Cerebellar cortex (tissue), 1 donor: Measurements from ENCODE around the gene LDLRAP1.

ENCODE experiments used
- DNase-seq: peaks from one replicate; pipeline ENCODE4 v3.0.0-alpha.2; 2015; ENCODE audit warnings: low spot score

The LDLRAP1 gene

GRCh38 chr1:25524568-25525360, 18.6 kb upstream of the LDLRAP1 start:
- DNase-seq: no peak

- no peak for DNase-seq
Observed at GRCh38 chr1:25525361-25525688, 18.1 kb upstream of the LDLRAP1 start.

DNA sequence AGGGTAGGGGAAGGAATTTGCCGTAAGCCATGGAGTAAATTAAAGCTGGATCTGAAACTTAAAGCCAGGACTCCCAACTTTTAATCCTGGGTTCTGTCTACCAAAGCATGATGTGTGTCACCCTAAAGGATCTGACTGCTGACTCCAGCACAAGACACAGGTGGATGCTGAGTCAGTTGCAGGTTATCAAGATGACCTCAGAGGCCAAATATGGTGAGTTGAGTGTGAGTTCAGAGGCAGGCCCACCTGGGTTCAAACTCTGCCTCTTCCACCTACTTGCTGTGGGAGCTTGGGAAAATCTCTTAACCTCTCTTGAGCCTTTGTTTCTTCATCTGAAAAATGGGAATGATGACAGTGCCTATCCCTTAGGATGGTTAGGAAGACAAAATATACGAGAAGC, 16.7 kb upstream of the LDLRAP1 start:
- no peak for DNase-seq

DNA sequence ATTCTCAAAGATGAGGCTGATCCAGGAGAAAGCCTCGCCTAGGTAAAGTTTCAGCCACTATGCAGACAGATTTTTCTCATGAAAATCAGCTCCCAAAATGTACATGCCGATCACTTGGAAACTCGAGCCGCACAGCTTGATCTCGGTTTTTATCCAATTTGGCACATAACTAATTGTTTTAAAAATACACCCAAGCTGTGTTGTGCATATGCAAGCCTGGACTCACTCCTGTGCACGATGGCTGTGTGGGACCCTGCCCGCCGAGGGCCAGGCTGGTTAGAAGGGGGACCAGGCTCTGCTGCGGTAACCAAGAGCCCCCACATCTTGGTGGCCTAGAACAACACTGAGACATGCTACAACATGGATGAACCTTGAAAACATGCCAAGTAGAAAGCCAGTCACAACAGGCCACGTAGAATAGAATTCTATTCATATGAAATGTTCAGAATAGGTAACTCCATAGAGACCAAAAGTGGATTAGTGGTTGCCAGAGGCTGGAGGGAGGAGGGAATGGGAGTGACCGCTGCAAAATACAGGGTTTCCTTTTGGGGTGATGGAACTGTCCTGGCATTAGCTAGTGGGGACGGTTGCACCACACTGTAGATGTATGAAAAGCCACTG, 16.1 kb upstream of the LDLRAP1 start:
- peak; percentile 85 for DNase-seq

DNA sequence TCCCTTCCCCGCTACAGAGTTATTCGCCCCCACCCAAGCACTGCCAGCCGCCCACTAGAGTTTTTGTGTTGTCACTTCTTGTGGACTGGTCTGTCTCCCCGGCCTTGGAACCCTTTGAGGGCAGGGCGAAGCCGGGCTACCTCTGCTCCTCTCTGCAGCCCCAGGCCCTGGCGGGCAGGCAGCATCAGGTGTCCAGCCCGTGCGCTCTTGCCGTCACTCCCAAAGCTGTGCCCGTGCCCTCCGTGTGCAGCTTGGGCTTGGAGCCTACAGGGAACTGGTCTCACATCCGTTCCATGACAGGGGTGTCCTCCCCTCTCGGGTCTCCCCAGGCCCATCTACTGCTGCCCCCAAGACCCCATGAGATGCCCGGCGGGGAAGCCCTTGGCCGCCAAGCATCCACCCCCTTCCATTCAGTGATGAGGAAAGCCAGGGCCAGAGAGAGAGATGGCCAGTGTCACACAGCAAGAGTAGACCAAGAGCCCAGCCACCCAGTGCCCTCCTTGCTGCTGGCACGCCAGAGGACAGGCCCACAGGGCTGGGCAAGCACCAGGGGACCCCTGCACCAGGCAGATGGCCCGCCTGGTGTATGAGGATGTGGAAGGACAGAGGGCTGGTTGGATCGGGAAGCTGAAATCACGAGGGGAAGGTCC, 15.3 kb upstream of the LDLRAP1 start:
- no peak for DNase-seq

GRCh38 chr1:25528881-25529517, 14.4 kb upstream of the LDLRAP1 start:
- no peak for DNase-seq

DNA sequence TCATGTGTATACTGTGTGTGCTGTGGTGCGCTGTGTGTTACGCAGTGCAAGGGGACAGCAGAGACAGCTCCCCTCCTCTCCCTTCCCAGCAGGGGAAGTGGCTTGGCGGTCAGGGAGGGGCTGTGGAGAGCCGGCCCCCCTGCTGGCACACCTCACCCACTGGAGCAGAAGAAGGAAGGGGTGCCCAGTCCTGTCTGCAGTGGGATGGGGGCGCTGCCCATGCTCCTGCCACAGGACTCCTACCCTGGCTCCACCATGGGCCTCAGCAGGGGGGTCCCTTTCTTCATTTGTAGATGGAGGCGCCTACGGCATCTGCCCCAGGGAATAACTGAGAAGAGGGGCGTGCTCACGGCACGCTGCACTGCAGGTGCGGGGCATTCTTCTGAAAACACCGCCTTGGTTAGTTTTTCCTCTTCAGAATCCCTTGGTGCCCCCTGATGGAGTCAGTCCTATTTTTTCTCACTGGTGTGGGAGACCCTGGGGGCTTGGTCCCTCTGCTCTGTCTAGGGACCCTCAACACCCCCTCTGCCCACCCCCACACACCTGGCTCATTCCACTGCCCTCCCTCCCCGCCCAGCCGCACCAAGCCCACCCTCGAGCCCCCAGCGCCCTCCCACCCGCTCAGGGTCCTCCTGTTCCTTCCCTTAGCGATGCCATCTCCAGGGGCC, 13.8 kb upstream of the LDLRAP1 start:
- DNase-seq: no peak

DNA sequence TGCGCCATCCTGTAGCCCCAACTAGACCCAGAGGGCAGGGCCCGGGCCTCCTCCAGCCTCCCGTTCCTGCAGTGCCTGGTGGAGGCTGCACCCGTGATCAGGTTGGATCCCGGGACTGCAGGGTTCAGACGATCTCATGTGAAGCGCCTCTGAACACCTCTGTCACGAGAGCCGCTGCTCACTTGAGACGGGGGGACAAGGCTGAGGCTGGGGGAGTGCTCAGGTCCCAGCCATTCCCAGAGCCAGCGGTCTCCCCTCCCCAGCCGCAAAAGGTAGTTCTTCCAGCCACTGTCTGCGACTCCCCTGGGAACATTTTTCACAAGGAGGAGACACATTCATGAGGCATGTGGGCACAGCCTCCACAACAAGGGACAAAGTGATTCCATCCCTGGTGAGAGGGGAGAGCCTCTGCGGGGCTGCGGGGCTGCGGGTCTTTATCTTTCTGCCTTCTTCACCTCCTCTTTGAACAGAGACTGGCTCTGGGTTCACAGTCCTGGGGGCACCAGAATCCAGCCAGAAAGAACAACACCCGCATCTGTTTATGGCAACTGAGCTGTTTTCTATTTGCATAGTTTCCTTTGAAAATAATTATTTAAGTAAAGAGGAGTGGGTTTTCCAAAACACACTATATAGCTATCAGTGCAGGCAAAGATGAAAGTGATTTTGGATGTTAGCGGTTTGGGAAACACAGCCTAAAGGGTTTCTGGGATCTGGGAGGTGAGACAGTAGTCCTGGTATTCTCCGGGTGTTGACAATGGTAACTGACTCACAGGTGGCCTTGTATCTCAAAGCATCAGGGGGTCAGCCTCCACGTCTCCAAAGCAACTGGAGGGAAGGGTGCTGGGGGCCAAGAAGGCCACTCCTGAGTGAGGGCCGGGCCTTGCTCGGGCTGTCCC, 13.0 kb upstream of the LDLRAP1 start:
- no peak for DNase-seq

DNA sequence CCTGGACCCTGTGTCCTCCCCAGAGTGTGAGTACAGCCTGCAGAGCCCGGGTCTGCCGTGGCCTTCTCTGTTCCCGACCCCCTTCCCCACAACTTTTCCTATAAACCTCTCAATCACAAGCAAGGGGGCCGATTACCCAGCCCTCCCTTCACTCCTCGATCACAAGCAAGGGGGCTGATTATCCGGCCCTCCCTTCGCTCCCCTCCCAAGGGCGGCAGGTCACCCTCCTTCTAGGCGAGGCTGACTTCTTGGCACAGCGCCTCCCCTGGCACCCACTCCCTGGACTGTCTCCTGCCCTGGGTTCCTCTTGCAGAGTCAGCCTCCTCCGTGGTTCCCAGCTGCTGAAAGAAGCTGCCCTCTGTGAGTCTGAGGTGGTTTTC, 12.3 kb upstream of the LDLRAP1 start:
- no peak for DNase-seq

DNA sequence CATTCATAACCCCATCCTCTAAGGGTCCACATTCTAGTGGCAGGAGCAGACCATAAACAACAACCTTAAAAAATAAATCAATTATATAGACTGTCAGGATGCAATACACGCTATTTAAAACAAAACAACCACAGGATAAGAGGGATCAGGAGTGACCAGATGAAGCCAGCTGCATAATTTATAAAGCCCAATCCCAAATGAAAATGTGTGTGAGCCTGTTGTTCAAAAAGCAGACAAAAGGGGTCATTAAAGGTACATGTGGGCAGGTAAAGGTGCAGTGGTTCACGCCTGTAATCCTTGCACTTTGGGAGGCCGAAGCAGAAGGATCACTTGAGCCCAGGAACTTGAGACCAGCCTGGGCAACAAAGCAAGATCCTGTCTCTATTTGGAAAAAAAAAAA, 10.4 kb upstream of the LDLRAP1 start:
- no peak for DNase-seq

- no peak for DNase-seq
Observed at GRCh38 chr1:25533775-25534409, 9.5 kb upstream of the LDLRAP1 start.

- peak; percentile 72 for DNase-seq
Observed at GRCh38 chr1:25534410-25534788, 9.0 kb upstream of the LDLRAP1 start.

DNA sequence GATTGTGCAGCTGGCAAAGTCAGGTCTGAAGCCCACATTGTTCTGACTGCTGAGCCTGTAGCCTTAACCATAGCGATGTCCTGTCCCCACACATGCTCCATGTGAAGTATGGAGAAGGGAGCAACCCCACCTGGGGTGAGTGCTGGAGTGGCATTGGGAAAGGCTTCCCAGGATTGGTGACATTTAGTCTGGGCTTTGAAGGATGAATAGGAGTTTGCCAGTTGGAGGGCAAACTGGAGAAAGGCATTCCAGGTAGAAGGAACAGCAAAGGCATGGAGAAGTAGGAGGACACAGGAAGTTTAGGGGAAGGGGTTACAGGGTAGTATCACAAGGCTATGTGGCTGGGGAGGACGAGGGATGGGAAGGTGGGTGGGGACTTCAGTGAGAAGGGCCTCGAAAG, 7.3 kb upstream of the LDLRAP1 start:
- no peak for DNase-seq

GRCh38 chr1:25537153-25537831, 6.1 kb upstream of the LDLRAP1 start:
- no peak for DNase-seq

DNA sequence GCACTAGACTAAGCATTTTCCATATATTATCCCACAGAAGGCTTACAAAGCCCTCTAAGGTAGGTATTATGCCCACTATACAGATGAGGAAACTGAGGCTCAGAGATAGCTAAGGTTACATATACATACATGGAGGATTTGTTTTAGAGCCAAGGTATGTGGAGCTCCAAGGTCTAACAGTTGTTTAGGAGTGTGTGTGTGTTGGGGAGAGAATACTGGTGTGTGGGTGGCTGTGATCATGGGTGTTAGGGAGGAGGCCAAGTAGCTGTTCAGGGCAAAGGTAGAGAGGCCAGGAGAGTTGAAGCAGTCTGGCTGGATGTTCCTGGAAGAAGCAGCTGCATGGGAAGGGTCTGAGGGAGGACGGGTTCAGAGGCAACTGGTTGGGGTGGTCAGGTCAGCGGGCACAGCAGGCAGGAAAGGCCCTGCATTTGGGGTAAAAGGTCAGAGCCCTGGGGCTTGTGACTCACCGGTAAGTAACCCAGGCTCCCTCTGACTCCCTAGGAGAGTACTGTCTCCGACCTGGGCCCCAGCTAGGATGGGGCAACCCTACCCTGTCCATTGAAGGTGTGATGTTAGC, 5.1 kb upstream of the LDLRAP1 start:
- DNase-seq: no peak

DNA sequence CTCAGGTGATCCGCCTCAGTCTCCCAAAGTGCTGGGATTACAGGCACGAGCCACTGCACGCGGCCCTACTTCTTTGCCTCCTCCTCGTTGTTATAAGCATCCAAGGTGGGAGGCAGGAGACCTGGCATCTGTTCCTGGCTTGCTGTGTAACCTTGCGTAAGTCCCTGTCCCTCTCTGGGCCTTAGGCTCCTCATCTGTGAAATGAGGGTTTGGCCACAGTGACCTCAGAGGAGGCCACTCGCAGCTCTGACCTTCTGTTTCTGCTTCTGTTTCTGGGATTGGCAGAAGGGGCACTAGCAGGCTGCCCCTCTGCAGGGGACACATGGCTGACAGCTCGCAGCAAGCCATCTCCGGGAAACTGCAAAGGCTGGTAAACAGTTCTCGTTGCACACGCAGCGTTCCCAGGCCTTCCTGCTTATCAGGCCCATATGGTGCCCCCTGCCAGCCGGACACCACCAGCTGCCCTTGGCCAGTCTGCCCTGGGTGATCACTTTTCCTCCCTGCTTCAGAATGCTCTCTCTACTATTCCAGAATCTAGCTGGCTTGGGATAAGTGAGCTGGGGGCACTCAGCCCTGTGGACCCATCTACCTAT, 2.6 kb upstream of the LDLRAP1 start:
- DNase-seq: peak; percentile 98

- no peak for DNase-seq
Observed at GRCh38 chr1:25541425-25541824, 2.0 kb upstream of the LDLRAP1 start.

DNA sequence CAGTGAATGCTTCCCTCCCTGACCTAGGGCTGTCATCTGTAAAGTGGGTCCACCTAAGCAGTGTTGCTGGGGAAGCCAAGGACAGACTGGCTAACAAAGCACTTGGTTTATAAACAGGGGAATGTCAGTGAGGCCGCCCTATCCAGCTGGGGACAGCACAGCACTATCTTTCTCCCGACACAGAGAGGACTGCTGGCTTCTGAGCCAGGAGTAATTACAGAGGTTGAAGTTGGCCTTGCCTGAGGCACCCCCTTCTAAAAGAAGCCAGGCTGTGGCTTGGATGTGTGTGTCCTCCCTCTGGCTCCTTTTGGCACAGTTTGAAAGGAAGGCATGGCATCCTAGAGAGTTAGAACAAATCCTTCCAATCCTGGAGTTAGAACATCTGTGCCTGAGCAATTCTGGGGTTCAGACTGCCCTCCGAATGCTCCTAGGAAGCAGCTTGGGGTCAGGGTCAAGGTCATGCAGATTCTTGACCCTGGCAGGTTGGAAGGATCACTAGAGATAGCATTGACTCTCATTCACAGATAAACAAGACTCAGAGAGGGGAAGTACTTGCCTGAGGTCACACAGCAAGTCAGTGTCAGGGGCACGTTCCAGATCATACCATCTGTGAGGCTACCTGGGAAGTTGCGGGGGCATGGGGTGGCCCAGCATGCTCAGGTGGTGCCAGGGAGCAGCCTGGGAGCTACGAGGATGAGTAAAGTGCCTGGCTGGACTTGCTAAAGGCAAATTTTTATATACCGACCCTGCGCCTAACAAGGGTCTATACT, 1.3 kb upstream of the LDLRAP1 start:
- DNase-seq: peak; percentile 53

- DNase-seq: no peak
Observed at GRCh38 chr1:25543005-25543424, 391 bp upstream of the LDLRAP1 start.
